ENCODE data around the gene JAGN1.

DNA sequence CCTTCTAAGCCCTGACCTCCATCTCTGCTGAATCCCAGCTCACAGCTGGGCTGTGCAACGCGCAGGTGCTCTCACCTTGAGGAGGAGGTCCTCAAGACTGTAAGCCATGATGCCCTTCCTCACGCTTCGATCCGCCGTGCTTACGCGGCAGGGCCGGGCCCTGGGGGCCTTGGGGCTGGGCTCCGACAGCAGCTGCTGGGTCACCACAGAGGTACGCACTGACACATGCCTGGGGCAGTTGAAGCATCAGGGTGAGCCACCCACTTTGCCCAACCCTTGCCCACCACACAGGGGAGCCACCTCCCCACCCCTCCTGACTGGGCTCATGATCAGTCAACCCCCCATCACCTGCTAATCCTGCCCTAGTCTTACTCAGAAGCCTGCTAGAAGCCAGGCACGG is 13.4 kb upstream of the JAGN1 start:
- TF ChIP-seq FOXM1 (IDR thresholded peaks at IDR 0.05; ENCODE audit: borderline replicate concordance) (no peak), HDGF (IDR thresholded peaks at IDR 0.05; ENCODE audit: borderline replicate concordance) (no peak), BHLHE40 (IDR thresholded peaks at IDR 0.05; ENCODE audit: borderline replicate concordance) (no peak), FOXK2 (IDR thresholded peaks at IDR 0.05) (no peak), SP1 (IDR thresholded peaks at IDR 0.05) (no peak)
- TF ChIP-seq, protein P1, sequence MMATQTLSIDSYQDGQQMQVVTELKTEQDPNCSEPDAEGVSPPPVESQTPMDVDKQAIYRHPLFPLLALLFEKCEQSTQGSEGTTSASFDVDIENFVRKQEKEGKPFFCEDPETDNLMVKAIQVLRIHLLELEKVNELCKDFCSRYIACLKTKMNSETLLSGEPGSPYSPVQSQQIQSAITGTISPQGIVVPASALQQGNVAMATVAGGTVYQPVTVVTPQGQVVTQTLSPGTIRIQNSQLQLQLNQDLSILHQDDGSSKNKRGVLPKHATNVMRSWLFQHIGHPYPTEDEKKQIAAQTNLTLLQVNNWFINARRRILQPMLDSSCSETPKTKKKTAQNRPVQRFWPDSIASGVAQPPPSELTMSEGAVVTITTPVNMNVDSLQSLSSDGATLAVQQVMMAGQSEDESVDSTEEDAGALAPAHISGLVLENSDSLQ (IDR thresholded peaks at IDR 0.05) = no peak

Data from HEK293T (cell line).